Stimulated activated CD4-positive, alpha-beta T cell treated with anti-CD3 and anti-CD28 coated beads, Interleukin-1b, Interleukin-23, amount 100 ng/mL, for 4 hours (primary cell): ENCODE results near the gene RIPK1.

ENCODE experiments used
- DNase-seq, 2 donors: peaks; one replicate each; pipeline ENCODE4 v3.0.0-alpha.2; 2020; ENCODE audit warnings: low read depth in 2 of 2

The RIPK1 gene

DNA sequence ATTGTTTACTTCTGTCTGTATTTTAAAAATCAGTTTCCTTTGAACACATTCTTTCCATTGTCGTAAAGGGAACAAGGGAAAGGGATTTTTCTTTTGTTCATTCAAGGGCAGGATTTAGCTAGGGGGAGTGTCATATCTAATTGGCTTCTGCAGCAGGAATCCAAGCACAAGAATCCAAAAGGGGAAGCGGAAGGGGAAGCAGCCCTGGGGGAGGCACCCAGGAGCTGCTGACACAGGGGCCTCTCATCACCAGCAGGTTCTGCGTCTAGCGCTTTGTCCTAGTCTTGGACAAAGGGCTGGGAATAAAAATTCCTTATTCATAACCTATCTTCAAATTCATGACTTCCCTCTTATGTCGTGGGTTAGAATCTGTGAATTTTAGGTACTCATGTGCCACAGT lies 13.7 kb downstream of the RIPK1 start:
- no peak for DNase-seq

GRCh38 chr6:3085074-3085473 lies 16.8 kb downstream of the RIPK1 start:
- no peak for DNase-seq

- DNase-seq, result no peak
Measured at GRCh38 chr6:3086282-3086946, 18.1 kb downstream of the RIPK1 start.

DNA sequence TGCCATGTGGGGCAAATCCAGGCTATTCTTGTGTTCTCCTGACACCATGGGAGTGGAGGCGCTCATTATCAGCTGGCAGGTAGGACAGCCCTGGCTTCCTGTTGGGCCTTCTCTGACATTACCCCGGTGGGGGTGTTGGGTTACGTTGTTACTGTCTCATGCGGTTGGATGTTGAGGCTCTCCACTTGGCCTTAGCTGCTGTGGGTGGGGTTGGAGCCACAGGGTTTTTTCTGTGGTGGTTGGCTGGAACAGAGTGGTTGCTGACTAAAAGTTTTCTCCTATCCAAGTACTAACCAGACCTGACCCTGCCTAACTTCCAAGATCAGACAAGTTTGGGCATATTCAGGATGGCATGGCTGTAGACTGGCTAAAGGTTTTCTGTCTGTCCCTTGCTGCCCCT lies 20.2 kb downstream of the RIPK1 start:
- no peak for DNase-seq

DNA sequence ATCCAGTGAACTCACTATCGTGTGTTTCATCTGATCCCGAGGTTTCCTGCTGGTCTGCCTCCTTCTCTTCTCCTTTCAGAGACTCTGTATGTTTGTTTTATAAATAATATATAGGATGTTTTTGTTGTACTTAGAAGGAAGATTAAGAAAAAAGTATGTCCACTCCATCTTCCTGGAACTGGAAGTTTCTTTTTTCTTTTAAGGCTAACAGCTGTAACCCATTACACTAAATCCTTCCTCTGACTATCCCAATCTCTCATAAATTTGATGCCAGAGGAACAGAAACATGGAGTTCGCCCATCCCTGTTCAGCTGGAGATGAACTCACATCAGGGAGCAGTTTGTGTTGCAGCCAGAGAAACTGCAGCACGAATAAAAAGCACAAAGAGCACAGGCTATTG lies 20.7 kb downstream of the RIPK1 start:
- DNase-seq, result no peak

DNA sequence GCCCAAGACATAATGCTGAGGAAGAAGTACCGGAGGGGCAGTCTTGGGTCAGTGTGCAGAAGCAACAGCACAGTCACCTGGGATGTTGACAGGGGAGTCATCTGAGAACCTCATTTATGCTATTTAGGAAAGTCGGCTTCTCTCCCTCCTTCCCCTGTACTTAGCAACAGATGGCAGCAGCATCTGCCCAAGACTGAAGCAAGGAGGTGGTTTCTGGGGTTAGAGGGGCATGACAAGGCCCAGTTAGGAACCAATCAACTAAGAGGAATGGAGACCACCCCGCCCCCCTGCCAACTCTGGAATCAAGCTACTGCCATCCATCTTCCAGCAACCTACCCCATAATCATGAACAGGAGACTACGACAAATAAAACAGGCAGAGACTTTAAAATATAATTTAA lies 21.7 kb downstream of the RIPK1 start:
- DNase-seq, result no peak

GRCh38 chr6:3094815-3095214 lies 26.5 kb downstream of the RIPK1 start:
- no peak for DNase-seq

- DNase-seq, result no peak
Measured at GRCh38 chr6:3102875-3103274, 34.6 kb downstream of the RIPK1 start.

DNA sequence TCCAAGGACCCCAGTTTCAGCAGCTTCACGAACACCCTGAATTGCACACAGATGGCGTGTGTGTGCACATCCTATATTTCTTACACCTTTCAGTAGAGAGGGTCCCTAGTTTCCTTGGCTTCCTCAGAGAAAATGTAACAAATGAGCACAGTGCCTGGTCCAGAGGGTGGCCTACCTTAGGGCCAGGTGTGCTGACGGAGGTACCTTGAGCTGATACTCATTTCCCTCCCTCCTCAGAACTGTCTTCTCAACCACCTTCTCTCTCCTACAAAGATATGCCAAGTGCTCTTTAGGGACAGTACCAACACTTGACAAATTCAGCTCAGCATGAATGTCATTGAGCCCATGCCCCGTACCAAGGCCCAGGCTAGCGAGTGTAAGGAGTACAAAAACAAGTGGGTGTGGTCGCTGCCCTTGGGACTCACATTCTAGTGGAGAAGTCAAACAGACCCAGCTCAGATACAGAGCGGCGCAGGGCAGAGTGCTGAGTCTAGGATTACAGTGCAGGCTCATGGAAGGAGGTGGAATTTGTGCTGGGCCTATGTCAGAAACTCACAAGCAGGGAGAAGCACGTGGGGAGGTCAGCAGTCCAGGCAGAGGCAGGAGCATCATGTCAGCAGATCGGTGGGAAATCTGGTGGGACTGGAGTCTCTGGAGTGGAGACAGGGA lies 40.6 kb downstream of the RIPK1 start:
- no peak for DNase-seq

GRCh38 chr6:3109761-3110160 lies 41.5 kb downstream of the RIPK1 start:
- DNase-seq, result no peak

- DNase-seq, result no peak
Measured at GRCh38 chr6:3114377-3114776, 46.1 kb downstream of the RIPK1 start.

GRCh38 chr6:3117912-3118352 lies 49.6 kb downstream of the RIPK1 start:
- no peak for DNase-seq

- DNase-seq, result peak; percentile 100
Measured at GRCh38 chr6:3118353-3119039, 50.2 kb downstream of the RIPK1 start, which contains the start of gene BPHL. TSS of gene BPHL (plus strand) at chr6:3118711. CDS start at chr6:3118741, 30 bp downstream.

DNA sequence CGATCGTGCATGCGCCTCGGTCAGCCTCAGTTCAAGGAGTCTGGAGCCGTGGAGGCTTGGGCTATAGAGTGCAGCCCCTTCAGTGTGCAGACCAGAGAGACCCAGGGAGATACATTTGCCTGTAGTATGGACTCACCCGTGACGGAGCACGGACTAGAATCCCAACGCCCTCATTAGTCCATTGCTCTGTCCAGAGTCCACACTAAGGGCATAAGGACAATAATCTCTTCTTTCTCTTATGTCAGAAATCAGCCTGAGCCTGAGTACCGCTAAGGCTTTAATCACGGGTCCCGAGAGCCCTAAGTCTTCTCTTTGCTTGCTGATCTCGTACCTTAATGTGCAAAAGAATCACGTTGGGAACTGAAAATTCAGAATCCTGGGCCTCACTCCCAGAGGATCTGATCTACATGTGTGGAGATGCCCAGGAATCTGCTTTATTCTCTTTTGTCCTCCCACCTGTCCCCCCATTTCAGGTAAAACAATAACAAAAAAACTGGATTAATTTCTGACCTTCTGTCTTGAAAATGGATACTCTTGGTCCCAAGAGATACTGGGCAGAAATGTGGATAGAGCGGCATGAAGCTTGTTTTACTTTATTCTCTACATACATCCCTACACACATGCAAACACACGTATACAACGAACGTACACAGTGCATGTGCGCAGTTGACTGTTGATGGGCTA lies 50.9 kb downstream of the RIPK1 start:
- DNase-seq, result peak in 1 of 2 donors; percentile 4

- DNase-seq, result no peak
Measured at GRCh38 chr6:3120765-3121089, 52.4 kb downstream of the RIPK1 start.

- DNase-seq, result no peak
Measured at GRCh38 chr6:3122823-3123182, 54.5 kb downstream of the RIPK1 start.

- DNase-seq, result no peak
Measured at GRCh38 chr6:3124667-3125066, 56.4 kb downstream of the RIPK1 start.

- no peak for DNase-seq
Measured at GRCh38 chr6:3125815-3126214, 57.5 kb downstream of the RIPK1 start.

GRCh38 chr6:3128356-3129108 lies 60.2 kb downstream of the RIPK1 start:
- DNase-seq, result no peak

GRCh38 chr6:3131695-3132094 lies 63.4 kb downstream of the RIPK1 start:
- no peak for DNase-seq

DNA sequence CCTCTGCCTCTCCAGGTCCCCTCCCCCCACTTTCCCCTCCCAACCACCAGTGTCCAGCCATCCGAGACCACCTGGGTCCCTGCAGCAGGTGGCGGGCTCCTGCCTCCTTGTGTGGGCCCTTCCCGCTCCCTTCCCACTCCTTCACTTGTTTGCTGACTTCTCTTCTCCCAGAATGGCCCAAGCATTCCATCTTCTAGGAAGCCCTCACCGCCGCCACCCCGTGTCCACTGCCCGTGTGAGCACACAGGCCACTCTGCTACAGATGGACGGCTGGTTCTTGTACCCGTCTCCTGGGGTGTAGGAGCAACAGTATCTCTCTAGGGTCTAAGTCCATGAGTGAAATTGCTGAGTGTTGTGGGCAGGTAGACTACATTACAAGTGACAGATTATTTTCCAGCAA lies 65.2 kb downstream of the RIPK1 start:
- no peak for DNase-seq
